DMS 273 (cell line): ENCODE results near the gene KREMEN2.
"Not testable (repeated sequence)": the region's sequence is repeated elsewhere in the genome, so short reads cannot be mapped to it uniquely, and the experiment has no call there.

Source experiments
- DNase-seq: peaks from one replicate; lab custom pipeline; 2025; ENCODE audit not compliant: unreplicated experiment; lab: John Stamatoyannopoulos, UW

The KREMEN2 gene

DNA sequence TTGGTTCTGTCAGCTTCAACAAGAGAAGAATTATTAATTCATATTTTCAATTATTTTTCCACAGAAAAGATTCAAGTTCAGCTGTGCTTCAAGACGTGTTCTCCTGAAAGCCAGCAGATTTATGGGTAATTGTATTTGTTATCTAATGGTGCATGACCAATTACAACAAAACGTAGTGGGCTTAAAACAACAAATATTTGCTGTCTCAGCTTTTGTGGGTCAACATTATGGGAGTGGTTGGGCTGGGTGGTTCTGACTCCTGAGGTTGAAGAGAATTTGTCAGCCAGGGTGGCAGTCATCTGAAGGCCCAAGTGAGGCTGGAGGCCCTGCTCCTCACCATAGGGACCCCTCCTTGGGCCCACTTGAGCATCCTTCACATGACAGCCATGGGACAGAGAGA, 24.1 kb upstream of the KREMEN2 start:
- no peak for DNase-seq

DNA sequence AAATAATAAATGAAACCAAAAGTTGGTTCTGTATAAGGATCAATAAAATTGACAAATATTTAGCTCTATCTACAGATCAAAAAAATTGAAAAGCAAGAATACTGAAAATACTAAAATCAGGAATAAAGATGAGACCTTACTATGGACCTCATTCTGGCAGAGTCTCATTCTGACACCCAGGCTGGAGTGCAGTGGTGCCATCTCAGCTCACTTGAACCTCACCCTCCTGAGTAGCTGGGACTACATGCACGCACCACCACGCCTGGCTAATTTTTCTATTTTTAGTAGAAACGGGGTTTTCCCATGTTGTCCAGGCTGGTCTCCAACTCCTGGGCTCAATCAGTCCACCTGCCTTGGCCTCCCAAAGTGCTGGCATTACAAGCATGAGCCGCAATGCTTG, 22.0 kb upstream of the KREMEN2 start:
- DNase-seq: no peak

DNA sequence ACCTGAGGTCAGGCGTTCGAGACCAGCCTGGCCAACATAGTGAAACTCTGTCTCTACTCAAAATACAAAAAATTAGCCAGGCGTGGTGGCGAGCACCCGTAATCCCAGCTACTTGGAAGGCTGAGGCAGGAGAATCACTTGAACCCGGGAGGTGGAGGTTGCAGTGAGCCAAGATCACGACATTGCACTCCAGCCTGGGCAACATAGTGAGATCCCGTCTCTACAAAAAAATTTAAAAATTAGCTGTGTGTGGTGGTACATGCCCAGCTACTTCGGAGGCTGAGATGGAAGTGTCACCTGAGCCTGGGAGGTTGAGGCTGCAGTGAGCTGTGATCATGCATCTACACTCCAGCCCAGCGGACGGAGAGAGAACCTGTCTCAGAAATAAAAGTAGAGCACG, 20.4 kb upstream of the KREMEN2 start:
- DNase-seq: not testable (repeated sequence)

DNA sequence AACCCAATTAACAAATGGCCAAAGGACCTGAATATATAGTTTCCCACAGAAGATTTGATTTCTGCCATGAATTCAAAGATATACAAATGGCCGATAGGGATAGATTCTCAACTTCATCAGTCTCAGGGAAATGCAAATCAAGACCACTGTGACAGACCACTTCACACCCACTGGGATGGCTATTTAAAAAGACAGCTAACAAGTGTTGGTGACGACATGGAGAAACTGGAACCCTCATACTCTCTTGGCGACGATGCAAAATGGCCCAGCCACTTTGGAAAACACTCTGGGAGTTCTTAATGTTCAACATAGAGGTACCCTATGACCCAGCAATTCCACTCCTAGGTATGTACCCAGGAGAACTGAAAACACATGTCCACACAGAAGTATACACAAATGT, 17.4 kb upstream of the KREMEN2 start:
- no peak for DNase-seq

DNA sequence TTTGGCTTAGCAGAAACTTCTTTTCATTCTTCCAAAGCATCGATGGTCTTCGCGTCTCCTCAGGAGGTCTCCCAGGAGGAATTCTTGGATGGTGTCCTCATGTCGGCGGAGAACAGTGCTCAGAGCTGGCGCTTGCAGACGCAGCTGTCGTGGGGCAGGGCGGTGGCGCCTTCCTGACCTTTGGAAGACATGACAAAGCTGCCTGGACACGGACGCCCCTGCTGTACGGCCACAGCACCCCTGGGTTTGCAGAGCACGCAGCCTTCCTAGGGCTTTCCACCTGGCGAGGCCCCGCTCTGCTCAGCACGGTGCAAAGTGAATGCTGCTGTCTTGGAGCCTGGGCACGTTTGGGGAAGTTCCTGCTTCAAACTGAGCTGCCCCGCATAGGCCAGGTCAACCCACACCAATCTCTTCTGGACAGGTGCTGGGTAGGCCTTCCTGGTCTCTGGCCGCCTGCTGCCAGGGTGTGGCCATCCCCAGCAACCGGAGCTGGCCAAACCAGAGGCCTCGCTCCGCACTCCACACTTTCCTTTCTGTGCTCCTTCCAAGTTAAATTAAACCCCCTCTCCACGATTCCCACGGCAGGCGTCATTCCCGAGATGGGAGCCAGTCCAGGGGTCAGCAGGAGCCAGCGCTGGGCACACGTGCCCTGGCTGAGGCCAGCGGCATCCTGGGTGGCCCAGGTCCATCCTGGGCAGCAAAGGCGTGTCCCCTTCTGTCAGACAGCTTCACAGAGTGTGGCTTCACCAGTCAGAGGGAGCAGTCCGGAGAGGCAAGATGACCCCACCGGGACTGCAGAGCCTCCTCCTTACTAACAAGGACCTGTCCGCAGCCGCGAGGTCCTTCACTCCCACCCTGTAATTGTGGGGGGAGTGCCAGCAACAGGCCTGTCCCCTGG, 15.0 kb upstream of the KREMEN2 start:
- DNase-seq: no peak

DNA sequence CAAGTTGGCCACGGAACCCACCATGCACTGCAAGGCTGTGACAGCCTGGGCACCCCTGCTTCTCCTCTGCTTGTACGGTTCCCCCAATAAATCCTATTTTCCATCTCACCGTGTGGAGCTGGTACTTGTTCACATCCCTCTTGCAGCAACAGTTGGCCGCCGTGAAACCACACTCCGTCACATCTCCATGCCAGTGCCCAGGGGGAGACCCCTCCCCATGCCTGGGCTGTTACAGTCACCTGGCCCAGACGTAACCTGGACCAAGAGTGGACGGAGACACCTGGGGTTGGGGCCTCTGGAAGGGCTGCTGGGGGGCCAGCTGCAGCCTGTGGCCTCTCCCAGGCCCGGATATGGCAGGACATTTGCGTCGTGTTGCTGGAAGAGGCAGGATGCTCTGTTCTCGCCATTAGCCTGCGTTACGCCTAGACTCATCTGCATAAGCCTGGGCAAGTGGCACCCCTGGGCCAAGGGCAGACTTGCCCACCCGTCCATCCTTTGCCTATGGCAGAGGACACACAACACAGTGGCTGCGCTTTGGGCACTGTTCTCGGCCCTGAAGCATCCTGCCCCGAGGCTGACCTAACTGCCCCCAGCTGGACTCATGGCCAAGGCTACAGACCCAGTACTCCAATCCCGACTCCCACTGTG, 14.2 kb upstream of the KREMEN2 start:
- no peak for DNase-seq

DNA sequence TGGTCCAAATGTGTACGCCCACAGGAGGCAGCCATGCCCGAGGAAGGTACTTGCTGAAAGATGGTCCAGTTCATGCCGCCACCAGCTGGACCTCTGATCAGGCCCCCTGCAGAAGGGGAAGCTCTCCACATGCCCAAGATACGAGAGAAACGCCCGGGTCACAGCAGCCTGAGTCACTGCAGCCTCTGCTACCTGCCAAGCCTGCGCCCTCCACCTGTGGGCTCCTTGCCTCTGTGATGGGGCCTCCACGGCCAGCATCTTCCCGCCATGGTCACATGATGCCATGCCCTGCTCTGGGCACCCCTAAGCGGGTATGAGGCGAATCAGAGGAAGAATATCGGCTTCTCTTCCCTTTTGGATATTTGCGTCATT, 13.7 kb upstream of the KREMEN2 start:
- DNase-seq: no peak

DNA sequence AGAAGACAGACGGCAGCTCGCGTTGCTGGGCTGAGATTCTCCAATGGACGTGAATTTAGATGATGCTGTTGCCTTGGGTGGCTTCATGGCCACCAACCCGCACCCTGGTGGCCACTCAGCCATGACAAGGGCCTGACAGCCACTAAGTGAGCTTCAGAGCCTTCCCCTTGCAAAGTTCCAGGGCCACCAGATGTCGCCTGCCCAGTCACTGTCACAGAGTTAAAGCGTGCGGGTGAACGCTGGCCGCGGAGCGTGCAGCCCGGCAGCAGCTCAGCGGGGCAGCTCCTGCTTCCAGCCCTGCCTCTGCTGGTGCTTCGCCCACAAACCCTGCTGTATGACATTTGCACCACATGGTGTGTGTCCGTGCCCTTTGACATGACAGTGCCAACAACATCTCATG, 13.3 kb upstream of the KREMEN2 start:
- no peak for DNase-seq

DNA sequence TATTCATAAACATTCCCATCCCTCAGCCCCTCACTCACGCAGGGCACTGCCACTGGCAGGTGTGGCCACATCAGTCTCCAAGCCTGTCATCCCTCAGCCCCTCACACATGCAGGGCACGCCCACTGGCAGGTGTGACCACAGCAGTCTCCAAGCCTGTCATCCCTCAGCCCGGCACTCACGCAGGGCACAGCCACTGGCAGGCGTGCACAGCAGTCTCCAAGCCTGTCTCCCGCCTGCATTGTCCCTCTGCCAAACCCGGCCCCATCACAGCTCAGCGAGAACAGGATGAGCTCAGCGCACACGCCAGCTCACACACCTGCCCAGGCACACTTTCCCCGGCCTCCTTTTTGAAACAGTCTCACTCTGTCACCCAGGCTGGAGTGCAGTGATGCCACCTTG, 11.4 kb upstream of the KREMEN2 start:
- DNase-seq: no peak

DNA sequence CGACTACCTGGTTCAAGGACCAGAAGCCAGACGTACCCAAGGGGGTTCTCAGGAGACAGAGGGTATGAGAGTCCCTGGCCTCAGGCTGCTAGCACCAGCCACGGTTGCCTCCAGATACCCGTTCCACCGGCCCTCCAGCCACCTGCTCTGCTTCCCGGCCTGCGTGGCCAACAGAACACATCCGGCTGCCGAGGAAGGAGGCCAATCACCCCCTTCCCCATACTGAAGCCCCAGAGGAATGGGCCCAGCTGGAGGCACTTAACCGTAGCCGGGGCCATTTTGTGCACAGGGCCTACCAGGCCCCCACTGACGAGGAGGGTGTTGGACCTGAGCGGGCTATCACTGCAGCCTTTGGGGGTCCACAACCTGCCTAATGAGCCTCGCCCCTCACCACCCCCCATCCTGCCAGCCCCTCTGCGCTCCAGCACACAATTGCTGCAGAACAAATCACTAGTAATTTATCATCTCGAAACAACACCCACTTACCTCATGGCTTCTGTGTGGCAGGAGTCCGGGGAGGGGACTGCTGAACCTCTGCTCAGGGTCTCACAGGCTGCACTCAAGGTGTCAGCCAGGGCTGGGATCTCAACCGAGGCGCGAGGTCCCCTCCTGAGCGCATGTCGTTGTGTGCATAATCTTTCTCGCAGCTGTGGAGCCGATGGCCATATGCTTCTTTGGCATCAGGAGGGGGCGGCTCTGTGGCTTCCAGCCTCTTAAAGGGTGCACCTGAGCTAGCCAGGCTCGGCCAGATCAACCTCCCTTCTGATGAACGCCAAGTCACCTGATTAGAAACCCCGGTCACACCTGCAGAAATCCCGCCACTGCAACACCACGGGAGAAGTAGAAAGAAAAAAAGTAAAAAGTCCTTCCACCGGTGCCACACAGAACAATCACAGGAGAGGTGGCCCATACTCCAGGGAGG, 10.1 kb upstream of the KREMEN2 start:
- peak; percentile 76 for DNase-seq

DNA sequence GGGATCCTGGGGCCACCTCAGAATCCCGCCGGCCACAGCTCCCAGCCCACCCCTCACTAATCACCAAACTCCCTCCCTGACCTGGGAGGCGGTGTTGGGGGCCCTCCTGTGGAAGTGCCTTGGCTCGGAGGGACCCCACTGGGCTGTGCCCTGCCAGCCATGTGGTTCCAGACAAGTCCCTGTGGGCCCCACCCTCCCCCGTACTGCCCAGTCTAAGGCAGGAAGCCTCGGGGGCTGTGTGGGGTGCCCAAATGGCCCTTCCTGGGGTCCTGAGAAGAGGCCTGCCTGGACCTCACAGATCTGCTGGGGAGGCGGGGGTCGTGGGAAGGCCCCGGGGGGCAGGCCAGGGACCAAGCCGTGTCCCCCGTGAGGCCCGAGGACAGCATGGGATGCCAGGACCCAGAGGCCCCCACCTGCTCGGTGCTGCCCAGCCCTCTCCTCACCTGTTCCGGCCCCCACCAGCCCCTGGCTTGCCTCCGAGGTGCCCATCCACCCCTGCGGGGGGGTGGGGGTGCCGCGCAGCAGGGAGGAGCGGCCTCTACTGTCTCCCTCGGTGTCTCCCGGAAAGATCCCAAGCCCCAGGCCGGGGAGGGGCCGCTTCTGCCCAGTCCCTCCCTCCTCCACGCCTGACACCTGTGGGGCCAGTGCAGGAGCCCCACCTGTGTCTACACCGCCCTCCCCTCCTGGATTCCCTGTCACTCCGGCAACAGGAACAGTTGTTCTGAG, 9.3 kb upstream of the KREMEN2 start:
- DNase-seq: no peak

DNA sequence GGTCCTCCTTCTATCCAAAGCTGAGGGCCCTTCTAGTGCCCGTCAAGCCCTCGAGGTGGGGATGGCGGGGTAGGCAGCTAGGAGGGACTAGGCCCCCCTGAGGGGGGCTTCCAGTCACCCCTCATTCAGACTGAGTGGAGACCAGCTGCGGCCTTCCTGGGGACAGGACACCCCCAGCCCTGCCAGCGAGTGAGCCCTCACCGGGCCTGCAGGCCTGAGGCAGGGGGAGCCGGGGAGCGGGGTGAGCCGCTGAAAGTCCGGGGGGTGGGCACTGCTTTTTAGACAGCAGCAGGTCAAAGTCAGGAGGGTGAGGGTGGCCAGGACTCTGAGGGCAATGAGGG, 8.7 kb upstream of the KREMEN2 start:
- DNase-seq: no peak

DNA sequence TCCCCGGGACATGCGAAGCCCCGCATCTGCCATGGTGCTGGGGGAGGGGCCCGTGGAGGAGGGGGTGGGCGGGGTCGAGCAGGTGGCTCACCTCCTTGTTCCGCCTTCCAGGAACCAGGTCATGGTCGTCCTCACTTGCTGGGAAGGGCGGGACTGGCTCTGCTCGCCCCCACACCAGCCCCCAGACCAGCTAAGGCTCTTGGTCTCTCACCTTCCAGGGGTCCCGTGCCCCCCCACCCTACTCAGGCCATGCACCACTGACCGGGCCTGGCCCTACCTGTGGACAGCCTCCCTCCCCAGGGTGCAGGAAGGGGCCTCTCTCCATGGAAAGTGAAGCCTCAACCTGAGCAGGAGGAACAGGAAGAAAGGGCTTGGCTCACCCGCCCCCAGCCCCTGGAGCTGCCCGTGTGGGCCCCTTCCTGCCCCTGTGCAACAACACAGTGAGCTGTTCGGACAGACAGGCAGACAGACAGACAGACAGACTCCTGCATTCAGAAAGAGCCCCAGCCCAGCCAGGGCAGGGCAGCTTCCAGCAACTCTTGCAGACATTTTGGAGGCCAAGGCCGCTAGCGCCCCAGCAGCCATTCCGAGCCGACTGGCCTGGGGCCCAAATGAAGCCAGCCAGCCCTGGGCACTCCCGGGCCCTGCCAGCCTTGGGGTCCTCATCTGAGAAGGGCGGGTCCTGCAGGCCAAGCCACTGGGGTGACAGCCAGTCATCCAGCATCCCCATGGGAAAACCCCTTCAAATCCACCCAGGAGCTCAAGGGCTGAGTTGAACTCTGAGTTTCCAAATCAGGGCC, 8.1 kb upstream of the KREMEN2 start:
- DNase-seq: no peak

DNA sequence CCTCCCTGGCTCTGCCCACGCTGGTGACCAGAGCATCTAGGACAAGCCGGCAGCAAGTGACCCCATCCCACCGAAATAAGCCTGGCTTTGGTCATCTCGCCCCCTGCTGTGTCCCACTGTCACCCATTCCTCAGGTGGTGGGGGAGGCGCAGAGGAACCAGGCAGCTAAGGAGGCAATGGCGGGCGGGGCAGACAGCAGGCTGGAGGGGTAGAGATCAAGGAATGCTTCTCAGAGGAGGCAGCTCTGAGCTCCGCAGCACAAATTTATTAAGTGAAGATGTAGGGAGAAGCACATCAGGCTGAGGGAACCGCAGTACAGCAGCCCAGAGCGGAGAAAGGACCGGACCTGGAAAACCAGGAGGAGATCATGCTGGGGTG, 7.5 kb upstream of the KREMEN2 start:
- no peak for DNase-seq

DNA sequence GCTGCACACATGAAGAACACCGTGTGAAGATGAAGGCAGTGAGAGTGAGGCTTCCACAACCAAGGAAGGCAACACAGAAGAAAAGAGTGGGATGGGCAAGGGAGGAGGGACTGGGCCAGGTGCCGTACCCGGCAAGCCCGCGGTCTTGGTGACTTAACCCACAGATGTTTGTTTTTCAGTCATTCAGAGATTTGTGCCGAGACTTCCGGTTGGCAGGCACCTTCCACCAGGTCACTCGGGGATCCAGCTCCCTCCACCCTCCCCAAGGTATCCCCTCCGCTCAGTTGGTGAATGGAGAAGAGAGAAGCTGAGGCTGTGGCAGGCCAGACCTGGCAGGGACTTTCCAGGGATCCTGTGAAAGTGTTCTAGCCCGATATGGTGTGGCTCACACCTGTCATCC, 4.9 kb upstream of the KREMEN2 start:
- no peak for DNase-seq

DNA sequence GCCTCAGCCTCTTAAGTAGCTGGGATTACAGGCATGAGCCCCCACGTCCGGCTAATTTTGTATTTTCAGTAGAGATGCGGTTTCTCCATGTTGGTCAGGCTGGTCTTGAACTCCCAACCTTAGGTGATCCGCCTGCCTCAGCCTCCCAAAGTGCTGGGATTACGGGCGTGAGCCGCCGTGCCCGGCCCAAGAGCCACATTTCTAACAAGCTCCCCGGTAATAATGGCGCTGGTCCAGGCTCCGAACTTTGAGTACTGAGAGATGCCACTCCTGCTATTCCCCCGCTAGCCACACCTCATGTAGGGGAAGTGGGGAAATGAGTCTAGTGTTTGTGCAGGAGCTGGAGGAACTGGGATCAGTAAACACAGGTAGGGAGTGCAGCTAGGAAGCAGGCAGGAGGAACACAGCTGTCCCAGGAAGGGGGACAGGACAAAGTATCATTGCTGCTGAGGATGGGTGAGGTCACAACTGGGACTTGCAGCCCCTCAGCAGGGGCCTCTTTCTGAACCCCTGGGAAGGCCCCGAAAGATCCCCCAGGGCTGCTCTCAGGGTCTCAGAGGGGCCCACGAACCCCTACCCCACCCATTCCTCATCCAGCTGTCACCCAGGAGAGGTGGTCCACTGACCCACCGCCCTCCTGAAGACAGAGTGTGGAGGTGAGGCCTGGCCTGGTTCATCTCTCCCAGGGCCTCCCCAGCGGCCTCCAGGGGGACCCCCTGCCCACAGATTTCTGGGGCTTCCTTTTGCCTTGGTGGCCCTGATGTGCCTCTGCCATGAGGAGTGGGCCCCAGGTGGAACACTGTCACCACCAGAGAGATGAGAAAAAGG, 3.7 kb upstream of the KREMEN2 start:
- DNase-seq: no peak

DNA sequence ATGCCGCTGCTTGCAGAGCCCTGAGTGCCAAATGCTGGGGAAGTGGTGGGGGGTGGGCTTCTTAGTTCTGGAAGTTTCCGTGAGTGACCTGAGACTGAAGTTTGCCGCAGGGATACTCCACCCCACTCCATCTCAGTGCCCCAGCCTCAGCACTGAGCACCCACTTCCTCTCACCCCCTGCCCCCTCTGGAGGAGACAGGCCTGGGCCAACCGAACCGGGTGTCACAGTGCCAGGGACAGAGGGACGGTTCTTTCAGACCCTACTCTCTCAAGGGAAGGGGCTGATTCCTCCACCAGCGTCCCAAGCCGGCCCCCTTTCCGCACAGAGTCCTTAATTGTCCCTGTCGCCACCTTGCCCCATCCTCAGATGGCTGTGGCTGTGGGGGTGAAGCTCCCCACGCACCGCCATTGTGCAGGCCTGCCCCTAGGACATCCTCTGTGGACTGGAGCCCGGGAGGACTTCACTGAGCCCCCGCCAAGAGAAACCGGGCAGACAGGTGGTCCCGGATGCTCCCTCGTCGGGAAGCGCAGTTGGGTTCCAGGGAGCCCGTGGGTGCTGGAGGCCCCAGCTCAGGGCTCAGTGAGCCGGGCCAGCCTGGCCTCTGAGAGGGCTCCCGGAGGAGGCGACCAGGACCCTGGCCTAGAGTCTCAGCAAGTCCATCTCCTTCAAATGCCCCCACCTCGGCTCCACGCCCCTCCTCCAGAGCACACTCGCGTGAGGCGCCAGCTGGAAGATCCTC, 1.6 kb upstream of the KREMEN2 start:
- DNase-seq: peak; percentile 60

DNA sequence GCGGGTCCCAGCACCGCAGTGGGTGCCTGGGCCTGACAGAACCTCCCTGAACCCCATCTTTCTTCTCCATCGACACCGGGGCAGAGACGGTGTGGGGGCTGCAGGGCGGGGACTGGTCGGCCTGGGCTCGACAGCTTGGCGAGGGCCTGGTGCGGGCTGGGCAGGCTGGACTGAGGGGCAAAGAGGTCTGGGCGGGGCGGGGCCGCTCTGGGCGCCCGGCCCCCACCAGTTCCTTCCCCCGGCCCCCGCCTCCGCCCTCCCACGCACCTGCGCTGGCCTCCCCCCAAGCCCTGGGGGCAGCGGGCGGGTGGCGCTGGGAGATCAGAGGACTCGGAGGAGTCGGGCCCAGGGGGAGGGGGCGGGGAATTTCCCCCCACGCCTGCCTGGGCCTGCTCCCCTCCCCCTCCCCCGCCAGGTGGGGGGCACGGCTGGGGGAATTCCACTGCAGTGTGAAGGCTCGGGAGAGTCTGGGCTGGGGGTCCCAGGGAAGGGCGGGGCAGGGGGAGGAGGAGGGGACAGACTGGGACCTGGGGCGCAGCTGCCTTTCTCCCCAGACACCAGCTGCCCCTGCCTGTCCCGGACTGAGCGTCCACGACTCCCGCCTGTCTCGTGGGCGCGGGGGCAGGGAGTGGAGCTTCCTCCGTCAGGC, 877 bp upstream of the KREMEN2 start:
- no peak for DNase-seq
